HCT116 (cell line): Measurements from ENCODE around the gene SENP8.

ENCODE experiments used
- POLR2A ChIP-seq: IDR thresholded peaks from 2 replicates; pipeline ENCODE4 v1.7.0; 2011; ENCODE audit warnings: borderline replicate concordance; ENCODE audit not compliant: insufficient read depth, insufficient read length; ENCODE audit errors: extremely low read depth
- RAD21 ChIP-seq: IDR thresholded peaks from 2 replicates; pipeline ENCODE4 v1.6.1; 2012; ENCODE audit warnings: low read depth, mild to moderate bottlenecking
- TF ChIP-seq, protein P1 (sequence below), 3 experiments: fragments of 200-600 bp in 1 of 3; sonication (generic) in 1 of 3; IDR thresholded peaks in 2 of 3; conservative IDR thresholded peaks in 1 of 3; 2 replicates each; pipeline ENCODE4 v1.5.1; 2012 to 2017; ENCODE audit warnings: low read depth in 2 of 3, low read length in 2 of 3, antibody characterized with exemption in 1 of 3, borderline replicate concordance in 1 of 3, control low read depth in 1 of 3, mild to moderate bottlenecking in 1 of 3, mixed read lengths in 1 of 3, mixed run types in 1 of 3, moderate library complexity in 1 of 3; ENCODE audit not compliant: insufficient read depth in 1 of 3
- TF ChIP-seq, protein P2 (sequence below): IDR thresholded peaks from 2 replicates; pipeline ENCODE4 v1.6.1; 2012
- TF ChIP-seq, protein P3 (sequence below): IDR thresholded peaks from 2 replicates; pipeline ENCODE4 v1.6.1; 2012

GRCh38 chr15:72117486-72118016, 652 bp upstream of the SENP8 start:
- TF ChIP-seq, protein P1, sequence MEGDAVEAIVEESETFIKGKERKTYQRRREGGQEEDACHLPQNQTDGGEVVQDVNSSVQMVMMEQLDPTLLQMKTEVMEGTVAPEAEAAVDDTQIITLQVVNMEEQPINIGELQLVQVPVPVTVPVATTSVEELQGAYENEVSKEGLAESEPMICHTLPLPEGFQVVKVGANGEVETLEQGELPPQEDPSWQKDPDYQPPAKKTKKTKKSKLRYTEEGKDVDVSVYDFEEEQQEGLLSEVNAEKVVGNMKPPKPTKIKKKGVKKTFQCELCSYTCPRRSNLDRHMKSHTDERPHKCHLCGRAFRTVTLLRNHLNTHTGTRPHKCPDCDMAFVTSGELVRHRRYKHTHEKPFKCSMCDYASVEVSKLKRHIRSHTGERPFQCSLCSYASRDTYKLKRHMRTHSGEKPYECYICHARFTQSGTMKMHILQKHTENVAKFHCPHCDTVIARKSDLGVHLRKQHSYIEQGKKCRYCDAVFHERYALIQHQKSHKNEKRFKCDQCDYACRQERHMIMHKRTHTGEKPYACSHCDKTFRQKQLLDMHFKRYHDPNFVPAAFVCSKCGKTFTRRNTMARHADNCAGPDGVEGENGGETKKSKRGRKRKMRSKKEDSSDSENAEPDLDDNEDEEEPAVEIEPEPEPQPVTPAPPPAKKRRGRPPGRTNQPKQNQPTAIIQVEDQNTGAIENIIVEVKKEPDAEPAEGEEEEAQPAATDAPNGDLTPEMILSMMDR (IDR thresholded peaks at IDR 0.05 in 2 of 3, conservative IDR thresholded peaks at IDR 0.05 in 1 of 3; ENCODE audit: borderline replicate concordance in 1 of 3, insufficient read depth in 1 of 3, low read depth in 2 of 3, low read length in 2 of 3): no peak
- TF ChIP-seq RAD21 (no peak), POLR2A (peak; percentile 32)
- TF ChIP-seq, protein P2, sequence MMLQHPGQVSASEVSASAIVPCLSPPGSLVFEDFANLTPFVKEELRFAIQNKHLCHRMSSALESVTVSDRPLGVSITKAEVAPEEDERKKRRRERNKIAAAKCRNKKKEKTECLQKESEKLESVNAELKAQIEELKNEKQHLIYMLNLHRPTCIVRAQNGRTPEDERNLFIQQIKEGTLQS: no peak
- TF ChIP-seq, protein P3, sequence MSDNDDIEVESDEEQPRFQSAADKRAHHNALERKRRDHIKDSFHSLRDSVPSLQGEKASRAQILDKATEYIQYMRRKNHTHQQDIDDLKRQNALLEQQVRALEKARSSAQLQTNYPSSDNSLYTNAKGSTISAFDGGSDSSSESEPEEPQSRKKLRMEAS: no peak
